GM12878 (cell line): ENCODE measurements around the gene ARHGAP45. TPM values are rescaled to one million over a fixed set of nuclear protein-coding genes. Genes with fewer than 3 reads are reported as not detected.

Experiments
- ATAC-seq: fragments of 200-7000 bp; cut with Tn5 transposase; 3 replicates; pipeline ENCODE4 v1.9.1; 2020; ENCODE audit warnings: mild to moderate bottlenecking, moderate library complexity
- BruUV-seq: library from RNA; stranded (reverse); fragments of 400-500 nt; replicated peaks from 2 replicates; lab custom pipeline; 2021; lab: Mats Ljungman, UMichigan
- CTCF ChIA-PET: fragments of 300-600 bp; sonication (Branson Sonifier 250); formaldehyde crosslinking; extraction: SDS; loops from one replicate; lab custom pipeline; 2021; ENCODE audit warnings: inconsistent platforms; lab: Yijun Ruan, JAX
- POLR2A ChIA-PET: fragments of 350-600 bp; formaldehyde crosslinking; extraction: SDS; loops from one replicate; lab custom pipeline; 2021; ENCODE audit warnings: inconsistent platforms; lab: Charles Lee
- RAD21 ChIA-PET: fragments of 300-600 bp; sonication (Branson Sonifier 250); formaldehyde crosslinking; loops from one replicate; lab custom pipeline; 2023; ENCODE audit warnings: antibody characterized with exemption; ENCODE audit not compliant: unreplicated experiment; lab: Charles Lee
- SMC1A ChIA-PET: fragments of 300-600 bp; sonication (Branson Sonifier 250); formaldehyde crosslinking; loops from one replicate; lab custom pipeline; 2023; ENCODE audit not compliant: unreplicated experiment, uncharacterized antibody; lab: Charles Lee
- DNase-seq: peaks from one replicate; pipeline ENCODE4 v3.0.0-alpha.2; 2011; ENCODE audit warnings: low read depth, low spot score
- FAIRE-seq: peaks from 3 replicates; lab custom pipeline; 2011; peaks lifted over from hg19 to GRCh38; lab: Jason Lieb, UNC
- H2AFZ ChIP-seq: 2 replicates; pipeline ENCODE4 v1.6.0; 2011; ENCODE audit warnings: low read depth, low read length, control low read depth; ENCODE audit not compliant: control insufficient read depth
- H3K27ac ChIP-seq: 2 replicates; pipeline ENCODE4 v1.5.1; 2011; ENCODE audit warnings: control low read depth; ENCODE audit not compliant: control insufficient read depth, insufficient read depth
- H3K27me3 ChIP-seq, 2 experiments: replicated peaks in 1 of 2; 2 replicates each; pipeline versions ENCODE4 v1.6.0 to v1.6.1; 2011; ENCODE audit warnings: low read length in 1 of 2; ENCODE audit not compliant: control insufficient read depth in 2 of 2, insufficient read depth in 2 of 2
- H3K36me3 ChIP-seq, 2 experiments: 2 replicates each; pipeline ENCODE4 v1.5.1; 2011; ENCODE audit warnings: low read length in 1 of 2; ENCODE audit not compliant: control insufficient read depth in 2 of 2, insufficient read depth in 2 of 2
- H3K4me1 ChIP-seq: 2 replicates; pipeline ENCODE4 v1.6.1; 2011; ENCODE audit warnings: mild to moderate bottlenecking, low read length, moderate library complexity, mixed read lengths; ENCODE audit not compliant: control insufficient read depth, insufficient read depth
- H3K4me2 ChIP-seq: 2 replicates; pipeline ENCODE4 v1.6.0; 2011; ENCODE audit warnings: control low read depth; ENCODE audit not compliant: control insufficient read depth, insufficient read depth
- H3K4me3 ChIP-seq: fragments of 200-600 bp; sonication (generic); 2 replicates; pipeline ENCODE4 v1.5.1; 2016
- H3K79me2 ChIP-seq: 2 replicates; pipeline ENCODE4 v1.6.0; 2011; ENCODE audit warnings: low read length; ENCODE audit not compliant: control insufficient read depth, insufficient read depth
- H3K9ac ChIP-seq: 2 replicates; pipeline ENCODE4 v1.8.0; 2011; ENCODE audit warnings: low read length, control low read depth, mixed read lengths; ENCODE audit not compliant: control insufficient read depth, insufficient read depth
- H3K9me3 ChIP-seq: replicated peaks from 3 replicates; pipeline ENCODE4 v1.5.1; 2011; ENCODE audit warnings: mild to moderate bottlenecking, low read length; ENCODE audit not compliant: control insufficient read depth, insufficient read depth
- H4K20me1 ChIP-seq: 2 replicates; pipeline ENCODE4 v1.6.0; 2011; ENCODE audit not compliant: control insufficient read depth, insufficient read depth
- CBFB ChIP-seq: IDR thresholded peaks from 2 replicates; pipeline ENCODE4 v1.6.1; 2016; ENCODE audit warnings: antibody characterized with exemption, low read depth
- IRF4 ChIP-seq: IDR thresholded peaks from 2 replicates; pipeline ENCODE4 v1.6.1; 2011; ENCODE audit warnings: low read depth, low read length
- NFYA ChIP-seq: IDR thresholded peaks from 2 replicates; pipeline ENCODE4 v1.6.1; 2011; ENCODE audit warnings: low read depth, mild to moderate bottlenecking, low read length, improper control_type of control experiment, borderline replicate concordance
- NR2C2 ChIP-seq: IDR thresholded peaks from 2 replicates; pipeline ENCODE4 v1.6.1; 2011; ENCODE audit warnings: borderline replicate concordance, low read depth; ENCODE audit not compliant: control insufficient read depth, insufficient read length
- RAD21 ChIP-seq: IDR thresholded peaks from 2 replicates; pipeline ENCODE4 v1.6.1; 2011; ENCODE audit warnings: mild to moderate bottlenecking, low read depth, low read length, moderate library complexity; ENCODE audit not compliant: insufficient read depth
- SP1 ChIP-seq: IDR thresholded peaks from one replicate; pipeline ENCODE4 v1.6.1; 2011; ENCODE audit warnings: low read depth, low read length
- ZNF274 ChIP-seq: IDR thresholded peaks from one replicate; pipeline ENCODE4 v1.8.0; 2011; ENCODE audit not compliant: insufficient read length, insufficient read depth
- ZNF384 ChIP-seq: IDR thresholded peaks from 2 replicates; pipeline ENCODE4 v1.6.1; 2012; ENCODE audit warnings: low read depth, mild to moderate bottlenecking, low read length, improper control_type of control experiment, borderline replicate concordance
- WGBS: methylation state at CpG from one replicate; pipeline ENCODE4 v1.1.6; 2016; ENCODE audit warnings: low lambda C conversion rate; ENCODE audit not compliant: insufficient replicate concordance, insufficient coverage; ENCODE audit errors: missing lambda C conversion rate; 5-methylcytosine and 5-hydroxymethylcytosine counted together
- in situ Hi-C: fragments of 300-500 bp; cut with MboI; formaldehyde crosslinking; loops from 9 replicates; pipeline ENCODE4 v1.14.3; 2018; ENCODE audit warnings: mixed read lengths
- intact Hi-C: fragments of 100-400 bp; cut with micrococcal nuclease; formaldehyde crosslinking; loops from one replicate; pipeline ENCODE4 v1.14.2; 2022; ENCODE audit not compliant: unreplicated experiment
- polyA plus RNA-seq, 11 experiments: library from polyadenylated mRNA; depleted of rRNA in 4 of 11; unstranded in 6 of 11; stranded (reverse) in 5 of 11; fragments of >200 nt; fragmentation: Nextera tagmentation in 4 of 11; fragmentation: Illumina TruSeq in 1 of 11; extraction: Ambion mirVana in 4 of 11; extraction: Trizol in 1 of 11; gene quantifications; 1 replicate in 1 of 11; 2 replicates in 10 of 11; pipeline versions ENCODE4 v1.2.1 to v1.2.3, GENCODE V29; 2011 to 2016; ENCODE audit warnings: inconsistent platforms in 2 of 11, missing spikeins in 2 of 11, low read depth in 1 of 11
- total RNA-seq, 4 experiments: library from RNA; depleted of rRNA in 3 of 4; stranded (reverse); fragments of >200 nt in 3 of 4; fragmentation: Illumina TruSeq in 1 of 4; extraction: Trizol in 1 of 4; gene quantifications; 2 replicates each; pipeline versions ENCODE4 v1.2.1 to v1.2.3, GENCODE V29; 2013 to 2021
- TF ChIP-seq, protein P1 (sequence below): fragments of 450-650 bp; IDR thresholded peaks from 2 replicates; pipeline ENCODE4 v1.6.1; 2017; ENCODE audit warnings: borderline replicate concordance
- TF ChIP-seq, protein P2 (sequence below): fragments of 450-650 bp; IDR thresholded peaks from 2 replicates; pipeline ENCODE4 v1.6.1; 2014; ENCODE audit warnings: mild to moderate bottlenecking
- TF ChIP-seq, protein P3 (sequence below), 3 experiments: IDR thresholded peaks in 2 of 3; conservative IDR thresholded peaks in 1 of 3; 2 replicates each; pipeline ENCODE4 v1.5.1; 2011; ENCODE audit warnings: low read depth in 3 of 3, low read length in 3 of 3, mild to moderate bottlenecking in 3 of 3, control low read depth in 2 of 3, moderate library complexity in 2 of 3, inconsistent platforms in 1 of 3, mixed read lengths in 1 of 3; ENCODE audit not compliant: control insufficient read depth in 2 of 3, insufficient read depth in 1 of 3; ENCODE audit errors: extremely low read depth in 1 of 3
- TF ChIP-seq, protein P4 (sequence below): IDR thresholded peaks from 2 replicates; pipeline ENCODE4 v1.6.1; 2012; ENCODE audit warnings: low read length, inconsistent platforms
- TF ChIP-seq, protein P5 (sequence below): fragments of 450-650 bp; formaldehyde crosslinking; IDR thresholded peaks from 2 replicates; pipeline ENCODE4 v1.4.0; 2022; ENCODE audit warnings: mild to moderate bottlenecking, moderate library complexity

Gene ARHGAP45
- total and polyA plus RNA-seq, 10 of the 15 experiments (the other 5 are each of a cell fraction or from before 2014, with no cell fraction given): 1.4 to 151 (median 59.9) TPM

DNA sequence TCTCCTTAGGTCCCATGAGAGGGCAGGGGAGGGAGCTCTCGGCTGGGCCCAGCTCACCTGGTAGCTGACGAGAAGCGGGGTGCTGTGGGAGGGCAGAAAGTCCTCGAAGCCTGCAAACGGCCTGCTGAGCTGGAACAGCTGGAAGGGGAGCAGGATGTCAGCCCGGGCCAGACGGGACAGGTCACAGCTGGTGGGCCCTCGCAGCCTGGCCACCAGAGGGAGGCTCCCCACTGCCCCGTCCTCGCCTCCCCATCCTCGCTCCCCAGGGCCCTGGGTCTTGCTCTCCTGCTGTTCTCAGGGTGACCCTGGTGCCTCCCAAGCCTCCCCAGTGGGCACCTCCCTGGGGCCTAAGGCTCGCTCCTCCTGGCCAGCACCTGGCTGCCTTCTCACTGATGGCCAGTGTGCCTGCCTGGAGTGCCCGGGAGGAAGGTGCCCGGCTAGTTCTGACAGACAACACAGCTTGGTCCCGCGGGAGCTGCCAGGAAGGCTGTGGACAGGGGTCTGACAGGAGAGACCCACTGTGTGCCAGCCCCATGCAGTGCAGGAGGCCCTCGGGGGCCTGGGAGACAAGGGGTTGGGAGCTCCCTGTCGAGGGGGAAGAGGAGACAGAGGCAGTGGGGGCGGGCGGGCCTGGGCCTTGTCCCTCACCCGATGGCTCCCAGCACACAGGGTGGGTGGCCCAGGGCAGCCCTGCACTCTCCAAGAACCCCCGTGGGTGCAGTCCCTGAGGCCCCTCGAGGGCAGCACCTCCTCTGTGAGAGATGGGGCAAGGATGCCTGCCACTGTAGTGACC lies 57.1 kb downstream of the ARHGAP45 start:
- no peak overlapping the region for H3K9ac ChIP-seq
- no peaks in the 10 kb centered on the region for H3K27me3 ChIP-seq
- no peak for DNase-seq
- intact Hi-C loops: no loop called here
- peaks cover 3 to 45% of the 10 kb centered on the region in 2 experiments for H3K36me3 ChIP-seq
- SMC1A ChIA-PET: interaction anchor here (1.4 kb wide), 1 partner anchor 11 kb away, joined by 5 read pairs; no protein-coding TSS in a partner anchor
- RAD21 ChIA-PET: interaction anchor here (1.0 to 1.3 kb wide), 2 partner anchors 10 to 142 kb away, joined by 3 to 4 read pairs; no protein-coding TSS in a partner anchor
- no peak overlapping the region for H2AFZ ChIP-seq
- H3K27ac ChIP-seq: no peak overlapping the region
- H4K20me1 ChIP-seq: no peaks in the 10 kb centered on the region
- H3K79me2 ChIP-seq: peaks cover 1% of the 10 kb centered on the region; the same call in 1 of the 2 replicates
- FAIRE-seq: no peak
- H3K4me3 ChIP-seq: no peak overlapping the region
- WGBS: 93% methylated on average over 17 of the region's 23 CpGs
- H3K4me2 ChIP-seq: no peak overlapping the region
- no peak for ATAC-seq
- POLR2A ChIA-PET: interaction anchor here (0.6 to 1.0 kb wide), 2 partner anchors 34 to 145 kb away, joined by 3 to 5 read pairs; partner anchors contain the start of gene CIRBP
- in situ Hi-C loops: no loop called here
- no peaks in the 10 kb centered on the region for H3K9me3 ChIP-seq
- no TSS peak for BruUV-seq
- CTCF ChIA-PET: interaction anchor here (0.9 to 1.7 kb wide), 3 partner anchors 11 to 123 kb away, joined by 3 to 6 read pairs (median 3); no protein-coding TSS in a partner anchor
- H3K4me1 ChIP-seq: no peaks in the 10 kb centered on the region
- TF ChIP-seq RAD21 (no peak), ZNF384 (no peak), IRF4 (no peak), NR2C2 (no peak), SP1 (no peak), ZNF274 (no peak), NFYA (no peak), CBFB (no peak)
- TF ChIP-seq, protein P1, sequence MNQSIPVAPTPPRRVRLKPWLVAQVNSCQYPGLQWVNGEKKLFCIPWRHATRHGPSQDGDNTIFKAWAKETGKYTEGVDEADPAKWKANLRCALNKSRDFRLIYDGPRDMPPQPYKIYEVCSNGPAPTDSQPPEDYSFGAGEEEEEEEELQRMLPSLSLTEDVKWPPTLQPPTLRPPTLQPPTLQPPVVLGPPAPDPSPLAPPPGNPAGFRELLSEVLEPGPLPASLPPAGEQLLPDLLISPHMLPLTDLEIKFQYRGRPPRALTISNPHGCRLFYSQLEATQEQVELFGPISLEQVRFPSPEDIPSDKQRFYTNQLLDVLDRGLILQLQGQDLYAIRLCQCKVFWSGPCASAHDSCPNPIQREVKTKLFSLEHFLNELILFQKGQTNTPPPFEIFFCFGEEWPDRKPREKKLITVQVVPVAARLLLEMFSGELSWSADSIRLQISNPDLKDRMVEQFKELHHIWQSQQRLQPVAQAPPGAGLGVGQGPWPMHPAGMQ: no peak
- TF ChIP-seq, protein P2, sequence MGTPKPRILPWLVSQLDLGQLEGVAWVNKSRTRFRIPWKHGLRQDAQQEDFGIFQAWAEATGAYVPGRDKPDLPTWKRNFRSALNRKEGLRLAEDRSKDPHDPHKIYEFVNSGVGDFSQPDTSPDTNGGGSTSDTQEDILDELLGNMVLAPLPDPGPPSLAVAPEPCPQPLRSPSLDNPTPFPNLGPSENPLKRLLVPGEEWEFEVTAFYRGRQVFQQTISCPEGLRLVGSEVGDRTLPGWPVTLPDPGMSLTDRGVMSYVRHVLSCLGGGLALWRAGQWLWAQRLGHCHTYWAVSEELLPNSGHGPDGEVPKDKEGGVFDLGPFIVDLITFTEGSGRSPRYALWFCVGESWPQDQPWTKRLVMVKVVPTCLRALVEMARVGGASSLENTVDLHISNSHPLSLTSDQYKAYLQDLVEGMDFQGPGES: no peak
- TF ChIP-seq, protein P3, sequence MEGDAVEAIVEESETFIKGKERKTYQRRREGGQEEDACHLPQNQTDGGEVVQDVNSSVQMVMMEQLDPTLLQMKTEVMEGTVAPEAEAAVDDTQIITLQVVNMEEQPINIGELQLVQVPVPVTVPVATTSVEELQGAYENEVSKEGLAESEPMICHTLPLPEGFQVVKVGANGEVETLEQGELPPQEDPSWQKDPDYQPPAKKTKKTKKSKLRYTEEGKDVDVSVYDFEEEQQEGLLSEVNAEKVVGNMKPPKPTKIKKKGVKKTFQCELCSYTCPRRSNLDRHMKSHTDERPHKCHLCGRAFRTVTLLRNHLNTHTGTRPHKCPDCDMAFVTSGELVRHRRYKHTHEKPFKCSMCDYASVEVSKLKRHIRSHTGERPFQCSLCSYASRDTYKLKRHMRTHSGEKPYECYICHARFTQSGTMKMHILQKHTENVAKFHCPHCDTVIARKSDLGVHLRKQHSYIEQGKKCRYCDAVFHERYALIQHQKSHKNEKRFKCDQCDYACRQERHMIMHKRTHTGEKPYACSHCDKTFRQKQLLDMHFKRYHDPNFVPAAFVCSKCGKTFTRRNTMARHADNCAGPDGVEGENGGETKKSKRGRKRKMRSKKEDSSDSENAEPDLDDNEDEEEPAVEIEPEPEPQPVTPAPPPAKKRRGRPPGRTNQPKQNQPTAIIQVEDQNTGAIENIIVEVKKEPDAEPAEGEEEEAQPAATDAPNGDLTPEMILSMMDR (IDR thresholded peaks at IDR 0.05 in 2 of 3, conservative IDR thresholded peaks at IDR 0.05 in 1 of 3; ENCODE audit: control insufficient read depth in 2 of 3, extremely low read depth in 1 of 3, insufficient read depth in 1 of 3, low read depth in 3 of 3, low read length in 3 of 3): no peak
- TF ChIP-seq, protein P4, sequence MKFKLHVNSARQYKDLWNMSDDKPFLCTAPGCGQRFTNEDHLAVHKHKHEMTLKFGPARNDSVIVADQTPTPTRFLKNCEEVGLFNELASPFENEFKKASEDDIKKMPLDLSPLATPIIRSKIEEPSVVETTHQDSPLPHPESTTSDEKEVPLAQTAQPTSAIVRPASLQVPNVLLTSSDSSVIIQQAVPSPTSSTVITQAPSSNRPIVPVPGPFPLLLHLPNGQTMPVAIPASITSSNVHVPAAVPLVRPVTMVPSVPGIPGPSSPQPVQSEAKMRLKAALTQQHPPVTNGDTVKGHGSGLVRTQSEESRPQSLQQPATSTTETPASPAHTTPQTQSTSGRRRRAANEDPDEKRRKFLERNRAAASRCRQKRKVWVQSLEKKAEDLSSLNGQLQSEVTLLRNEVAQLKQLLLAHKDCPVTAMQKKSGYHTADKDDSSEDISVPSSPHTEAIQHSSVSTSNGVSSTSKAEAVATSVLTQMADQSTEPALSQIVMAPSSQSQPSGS: no peak
- TF ChIP-seq, protein P5, sequence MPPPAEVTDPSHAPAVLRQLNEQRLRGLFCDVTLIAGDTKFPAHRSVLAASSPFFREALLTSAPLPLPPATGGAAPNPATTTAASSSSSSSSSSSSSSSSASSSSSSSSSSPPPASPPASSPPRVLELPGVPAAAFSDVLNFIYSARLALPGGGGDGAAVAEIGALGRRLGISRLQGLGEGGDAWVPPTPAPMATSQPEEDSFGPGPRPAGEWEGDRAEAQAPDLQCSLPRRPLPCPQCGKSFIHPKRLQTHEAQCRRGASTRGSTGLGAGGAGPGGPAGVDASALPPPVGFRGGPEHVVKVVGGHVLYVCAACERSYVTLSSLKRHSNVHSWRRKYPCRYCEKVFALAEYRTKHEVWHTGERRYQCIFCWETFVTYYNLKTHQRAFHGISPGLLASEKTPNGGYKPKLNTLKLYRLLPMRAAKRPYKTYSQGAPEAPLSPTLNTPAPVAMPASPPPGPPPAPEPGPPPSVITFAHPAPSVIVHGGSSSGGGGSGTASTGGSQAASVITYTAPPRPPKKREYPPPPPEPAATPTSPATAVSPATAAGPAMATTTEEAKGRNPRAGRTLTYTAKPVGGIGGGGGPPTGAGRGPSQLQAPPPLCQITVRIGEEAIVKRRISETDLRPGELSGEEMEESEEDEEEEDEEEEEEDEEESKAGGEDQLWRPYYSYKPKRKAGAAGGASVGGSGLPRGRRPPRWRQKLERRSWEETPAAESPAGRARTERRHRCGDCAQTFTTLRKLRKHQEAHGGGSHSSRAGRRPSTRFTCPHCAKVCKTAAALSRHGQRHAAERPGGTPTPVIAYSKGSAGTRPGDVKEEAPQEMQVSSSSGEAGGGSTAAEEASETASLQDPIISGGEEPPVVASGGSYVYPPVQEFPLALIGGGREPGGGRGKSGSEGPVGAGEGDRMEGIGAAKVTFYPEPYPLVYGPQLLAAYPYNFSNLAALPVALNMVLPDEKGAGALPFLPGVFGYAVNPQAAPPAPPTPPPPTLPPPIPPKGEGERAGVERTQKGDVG (CRISPR knock-in tag): no peak
